Panc1 (cell line): ENCODE data around the gene ASPHD2. TPM values are rescaled to one million over a fixed set of nuclear protein-coding genes. Genes with fewer than 3 reads are reported as not detected.

Experiments
- ATAC-seq: fragments of 200-7000 bp; cut with Tn5 transposase; 2 replicates; pipeline ENCODE4 v1.9.1; 2020; ENCODE audit warnings: mild to moderate bottlenecking, moderate library complexity
- BruUV-seq: library from RNA; stranded (reverse); fragments of 400-500 nt; replicated peaks from 2 replicates; lab custom pipeline; 2021; lab: Mats Ljungman, UMichigan
- CTCF ChIA-PET: fragments of 300-600 bp; sonication (Branson Sonifier 250); formaldehyde crosslinking; loops from one replicate; lab custom pipeline; 2022; ENCODE audit warnings: antibody characterized with exemption; lab: Charles Lee
- POLR2A ChIA-PET: fragments of 300-600 bp; sonication (Branson Sonifier 250); formaldehyde crosslinking; loops from one replicate; lab custom pipeline; 2022; ENCODE audit warnings: antibody characterized with exemption; lab: Charles Lee
- DNase-seq: peaks from one replicate; pipeline ENCODE4 v3.0.0-alpha.2; 2010; ENCODE audit warnings: low read depth, low spot score
- H3K27ac ChIP-seq: 2 replicates; pipeline ENCODE4 v1.5.1; 2011; ENCODE audit warnings: mild to moderate bottlenecking, low read length, inconsistent platforms
- H3K27me3 ChIP-seq: fragments of 200-500 bp; sonication (Bioruptor generic); 2 replicates; pipeline ENCODE4 v1.6.0; 2014; ENCODE audit warnings: low read length, inconsistent platforms; ENCODE audit not compliant: control insufficient read depth, insufficient read depth
- H3K36me3 ChIP-seq: fragments of 200-500 bp; sonication (Bioruptor generic); 2 replicates; pipeline ENCODE4 v1.5.1; 2014; ENCODE audit warnings: inconsistent platforms, mild to moderate bottlenecking, low read length, moderate library complexity; ENCODE audit not compliant: control insufficient read depth, insufficient read depth
- H3K4me1 ChIP-seq: 2 replicates; pipeline ENCODE4 v1.5.1; 2011; ENCODE audit warnings: inconsistent platforms, mild to moderate bottlenecking, low read length, moderate library complexity; ENCODE audit not compliant: control insufficient read depth, insufficient read depth
- H3K4me3 ChIP-seq, 2 experiments: 2 replicates each; pipeline ENCODE4 v1.5.1; 2011 to 2012; ENCODE audit warnings: low read depth in 2 of 2, low read length in 2 of 2, mild to moderate bottlenecking in 2 of 2, inconsistent platforms in 1 of 2, moderate library complexity in 1 of 2
- H3K9me3 ChIP-seq: fragments of 200-500 bp; sonication (Bioruptor generic); 2 replicates; pipeline ENCODE4 v1.5.1; 2014; ENCODE audit warnings: low read depth, mild to moderate bottlenecking, inconsistent platforms, low read length, moderate library complexity; ENCODE audit not compliant: control insufficient read depth, insufficient read depth
- POLR2AphosphoS5 ChIP-seq: IDR thresholded peaks from 2 replicates; pipeline ENCODE4 v1.6.1; 2012; ENCODE audit warnings: mild to moderate bottlenecking, low read depth, low read length, moderate library complexity
- SIN3A ChIP-seq: IDR thresholded peaks from 2 replicates; pipeline ENCODE4 v1.6.1; 2012; ENCODE audit warnings: low read depth, mild to moderate bottlenecking, low read length, moderate library complexity, borderline replicate concordance; ENCODE audit not compliant: insufficient read depth
- TCF7L2 ChIP-seq: IDR thresholded peaks from 2 replicates; pipeline ENCODE4 v1.6.1; 2011; ENCODE audit warnings: mild to moderate bottlenecking, low read depth, low read length, inconsistent platforms
- in situ Hi-C: cut with HindIII; loops from 2 replicates; pipeline ENCODE4 v1.10.0; 2016; ENCODE audit warnings: low sequenced_read_pairs, low pct_unique_long_range_greater_than_20kb
- intact Hi-C: fragments of 100-400 bp; cut with micrococcal nuclease; formaldehyde crosslinking; loops from one replicate; pipeline ENCODE4 v1.10.0; 2022; ENCODE audit not compliant: unreplicated experiment
- total RNA-seq: library from RNA; stranded (reverse); gene quantifications from one replicate; pipeline ENCODE4 v1.2.1, GENCODE V29; 2021; ENCODE audit not compliant: unreplicated experiment
- TF ChIP-seq, protein P1 (sequence below), 2 experiments: IDR thresholded peaks; 2 replicates each; pipeline ENCODE4 v1.6.1; 2011 to 2012; ENCODE audit warnings: low read depth in 2 of 2, control low read depth in 1 of 2, low read length in 1 of 2, mild to moderate bottlenecking in 1 of 2, moderate library complexity in 1 of 2; ENCODE audit not compliant: insufficient read depth in 1 of 2
- TF ChIP-seq, protein P2 (sequence below): fragments of 450-650 bp; IDR thresholded peaks from 2 replicates; pipeline ENCODE4 v1.5.1; 2017; ENCODE audit warnings: mild to moderate bottlenecking

The ASPHD2 gene
- total RNA-seq, 1 experiment from 2014 or later, result 0.15 TPM

DNA sequence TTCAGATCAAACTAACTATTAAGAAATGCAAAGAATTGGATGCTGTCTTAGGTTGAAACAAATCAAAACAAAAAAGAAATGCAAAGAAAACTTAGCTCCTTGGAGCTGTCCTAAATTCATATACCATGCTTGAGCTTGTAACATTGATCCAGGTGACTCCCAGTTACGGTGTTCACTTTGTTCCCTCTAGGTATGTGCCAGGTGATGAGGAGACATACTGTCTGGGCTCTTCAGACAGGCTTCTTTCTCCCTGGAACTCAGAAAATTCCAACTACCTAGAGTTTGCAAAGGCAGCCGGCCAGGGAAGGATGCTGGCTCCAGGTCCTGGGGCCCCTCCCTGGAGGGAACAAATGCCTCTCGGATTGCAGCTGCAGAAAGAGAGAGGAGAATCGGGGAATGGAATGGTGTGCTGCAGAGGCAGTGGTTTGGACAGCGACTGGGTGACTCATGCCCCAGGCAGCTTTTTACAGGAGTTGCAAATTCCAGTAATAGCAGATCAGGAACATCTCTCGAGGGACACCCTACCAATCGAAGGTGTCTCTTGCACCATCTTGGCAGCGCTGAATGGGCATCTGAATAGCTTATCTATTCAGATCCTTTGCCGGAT is 12.3 kb upstream of the ASPHD2 start:
- H3K27ac ChIP-seq, result no peak overlapping the region
- ATAC-seq, result no peak; the same call in 1 of the 2 replicates

DNA sequence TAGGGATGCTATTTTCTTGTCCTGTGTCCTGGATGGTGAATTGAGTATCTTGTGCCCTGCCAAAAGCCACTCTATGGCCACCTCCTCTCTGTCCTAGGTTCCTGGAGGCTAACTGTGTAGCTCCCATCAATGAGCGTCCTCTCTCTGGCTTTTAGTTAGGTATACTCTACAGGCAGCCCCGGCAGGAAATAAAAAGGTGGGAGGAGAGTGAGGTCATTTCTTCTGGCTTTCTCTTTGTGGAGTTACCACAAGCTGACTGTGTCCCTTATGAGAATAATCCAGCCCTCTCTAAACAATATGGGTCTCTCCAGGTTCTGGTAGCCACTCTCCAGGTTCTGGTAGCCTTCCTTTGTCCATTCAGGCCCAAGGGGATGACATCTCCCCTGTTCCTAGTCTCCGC is 11.7 kb upstream of the ASPHD2 start:
- Histone ChIP-seq H3K4me1 (no peaks in the 10 kb centered on the region), H3K9me3 (no peaks in the 10 kb centered on the region), H3K4me3 (no peak overlapping the region), H3K36me3 (no peaks in the 10 kb centered on the region), H3K27me3 (peaks cover 2% of the 10 kb centered on the region), H3K27ac (no peak overlapping the region)
- intact Hi-C loops, result no loop called here
- ATAC-seq (no peak), DNase-seq (no peak)
- POLR2A ChIA-PET, result no interaction called here
- no peak for TF ChIP-seq POLR2AphosphoS5
- TF ChIP-seq, protein P1, sequence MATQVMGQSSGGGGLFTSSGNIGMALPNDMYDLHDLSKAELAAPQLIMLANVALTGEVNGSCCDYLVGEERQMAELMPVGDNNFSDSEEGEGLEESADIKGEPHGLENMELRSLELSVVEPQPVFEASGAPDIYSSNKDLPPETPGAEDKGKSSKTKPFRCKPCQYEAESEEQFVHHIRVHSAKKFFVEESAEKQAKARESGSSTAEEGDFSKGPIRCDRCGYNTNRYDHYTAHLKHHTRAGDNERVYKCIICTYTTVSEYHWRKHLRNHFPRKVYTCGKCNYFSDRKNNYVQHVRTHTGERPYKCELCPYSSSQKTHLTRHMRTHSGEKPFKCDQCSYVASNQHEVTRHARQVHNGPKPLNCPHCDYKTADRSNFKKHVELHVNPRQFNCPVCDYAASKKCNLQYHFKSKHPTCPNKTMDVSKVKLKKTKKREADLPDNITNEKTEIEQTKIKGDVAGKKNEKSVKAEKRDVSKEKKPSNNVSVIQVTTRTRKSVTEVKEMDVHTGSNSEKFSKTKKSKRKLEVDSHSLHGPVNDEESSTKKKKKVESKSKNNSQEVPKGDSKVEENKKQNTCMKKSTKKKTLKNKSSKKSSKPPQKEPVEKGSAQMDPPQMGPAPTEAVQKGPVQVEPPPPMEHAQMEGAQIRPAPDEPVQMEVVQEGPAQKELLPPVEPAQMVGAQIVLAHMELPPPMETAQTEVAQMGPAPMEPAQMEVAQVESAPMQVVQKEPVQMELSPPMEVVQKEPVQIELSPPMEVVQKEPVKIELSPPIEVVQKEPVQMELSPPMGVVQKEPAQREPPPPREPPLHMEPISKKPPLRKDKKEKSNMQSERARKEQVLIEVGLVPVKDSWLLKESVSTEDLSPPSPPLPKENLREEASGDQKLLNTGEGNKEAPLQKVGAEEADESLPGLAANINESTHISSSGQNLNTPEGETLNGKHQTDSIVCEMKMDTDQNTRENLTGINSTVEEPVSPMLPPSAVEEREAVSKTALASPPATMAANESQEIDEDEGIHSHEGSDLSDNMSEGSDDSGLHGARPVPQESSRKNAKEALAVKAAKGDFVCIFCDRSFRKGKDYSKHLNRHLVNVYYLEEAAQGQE (IDR thresholded peaks at IDR 0.05; ENCODE audit: insufficient read depth in 1 of 2, low read depth in 2 of 2, low read length in 1 of 2), result no peak
- no peak for TF ChIP-seq TCF7L2
- TF ChIP-seq, protein P2, sequence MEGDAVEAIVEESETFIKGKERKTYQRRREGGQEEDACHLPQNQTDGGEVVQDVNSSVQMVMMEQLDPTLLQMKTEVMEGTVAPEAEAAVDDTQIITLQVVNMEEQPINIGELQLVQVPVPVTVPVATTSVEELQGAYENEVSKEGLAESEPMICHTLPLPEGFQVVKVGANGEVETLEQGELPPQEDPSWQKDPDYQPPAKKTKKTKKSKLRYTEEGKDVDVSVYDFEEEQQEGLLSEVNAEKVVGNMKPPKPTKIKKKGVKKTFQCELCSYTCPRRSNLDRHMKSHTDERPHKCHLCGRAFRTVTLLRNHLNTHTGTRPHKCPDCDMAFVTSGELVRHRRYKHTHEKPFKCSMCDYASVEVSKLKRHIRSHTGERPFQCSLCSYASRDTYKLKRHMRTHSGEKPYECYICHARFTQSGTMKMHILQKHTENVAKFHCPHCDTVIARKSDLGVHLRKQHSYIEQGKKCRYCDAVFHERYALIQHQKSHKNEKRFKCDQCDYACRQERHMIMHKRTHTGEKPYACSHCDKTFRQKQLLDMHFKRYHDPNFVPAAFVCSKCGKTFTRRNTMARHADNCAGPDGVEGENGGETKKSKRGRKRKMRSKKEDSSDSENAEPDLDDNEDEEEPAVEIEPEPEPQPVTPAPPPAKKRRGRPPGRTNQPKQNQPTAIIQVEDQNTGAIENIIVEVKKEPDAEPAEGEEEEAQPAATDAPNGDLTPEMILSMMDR, result no peak
- TF ChIP-seq SIN3A, result no peak
- in situ Hi-C loops, result no loop called here
- no TSS peak for BruUV-seq
- CTCF ChIA-PET, result no interaction called here

More for the DNA sequence above, 12.3 kb upstream of the ASPHD2 start:
- in situ Hi-C loops (no loop called here), intact Hi-C loops (no loop called here)
- Histone ChIP-seq H3K4me3 (no peak overlapping the region), H3K27me3 (peaks cover 2% of the 10 kb centered on the region), H3K9me3 (no peaks in the 10 kb centered on the region), H3K36me3 (no peaks in the 10 kb centered on the region), H3K4me1 (no peaks in the 10 kb centered on the region)
- no peak for DNase-seq
- TF ChIP-seq SIN3A, result no peak
- TF ChIP-seq, protein P1 (IDR thresholded peaks at IDR 0.05; ENCODE audit: insufficient read depth in 1 of 2, low read depth in 2 of 2, low read length in 1 of 2), result peak in 1 of 2 experiments; percentile 38; a peak in 1 of 4 replicates
- no TSS peak for BruUV-seq
- POLR2A ChIA-PET, result no interaction called here
- CTCF ChIA-PET, result interaction anchor here (0.8 kb wide), 1 partner anchor 50 kb away, joined by 3 read pairs; no protein-coding TSS in a partner anchor
